Jurkat, Clone E6-1 (cell line): ENCODE data around the gene ZKSCAN8. TPM values are rescaled to one million over a fixed set of nuclear protein-coding genes. Genes with fewer than 3 reads are reported as not detected.
"Not testable (repeated sequence)": the region's sequence is repeated elsewhere in the genome, so short reads cannot be mapped to it uniquely, and the experiment has no call there.

ENCODE experiments used
- DNase-seq: peaks from one replicate; pipeline ENCODE4 v3.0.0-alpha.2; 2011; ENCODE audit warnings: low read depth, low spot score
- H3K4me3 ChIP-seq: 2 replicates; pipeline ENCODE4 v1.5.1; 2011; ENCODE audit warnings: mild to moderate bottlenecking, low read length, control low read depth, moderate library complexity
- polyA plus RNA-seq: library from polyadenylated mRNA; unstranded; fragments of >200 nt; gene quantifications from one replicate; pipeline ENCODE4 v1.2.1, GENCODE V29; 2012; ENCODE audit warnings: missing spikeins; ENCODE audit not compliant: insufficient read length, insufficient read depth

Gene ZKSCAN8
- 13.7 TPM for polyA plus RNA-seq

DNA sequence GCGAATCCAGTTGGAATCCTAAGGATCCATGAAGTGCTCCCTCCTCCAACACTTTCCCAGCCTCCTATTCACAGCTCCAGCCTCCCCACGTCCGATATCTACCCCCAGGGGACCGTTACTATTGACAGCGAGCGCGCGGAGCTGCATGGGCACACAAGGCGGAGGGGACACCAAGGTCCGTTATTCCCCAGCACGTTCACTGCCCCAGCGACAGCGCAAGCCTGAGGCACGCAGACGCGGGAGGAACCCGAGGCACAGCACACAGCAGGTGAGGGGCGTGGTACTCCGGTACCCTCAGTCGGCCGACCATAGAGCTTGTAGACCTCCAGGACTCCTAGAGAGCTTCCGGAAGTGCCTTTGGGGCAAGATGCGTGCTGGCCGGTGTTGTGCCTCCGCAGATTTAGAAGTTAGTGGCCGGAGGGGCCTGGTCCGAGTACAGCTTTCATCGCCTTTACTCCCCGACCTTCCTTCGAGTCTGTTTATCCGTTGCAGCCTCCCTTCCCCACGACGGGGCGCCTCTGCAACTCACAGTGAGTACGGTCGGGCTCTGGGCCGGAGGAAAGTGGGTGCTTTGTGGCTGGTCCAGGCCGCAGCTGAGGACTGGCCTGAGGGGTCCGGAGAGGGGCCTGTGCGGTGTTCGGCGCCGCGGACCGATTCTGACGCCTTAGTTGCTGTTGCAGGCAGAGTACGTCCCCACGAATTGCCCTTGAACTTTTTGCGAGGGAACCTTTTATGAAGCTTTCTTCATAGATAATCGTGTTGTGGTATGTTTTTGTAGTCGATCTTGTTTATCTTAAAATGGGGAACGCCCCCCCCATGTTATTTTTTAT, at the start of gene ZKSCAN8:
Gene ZKSCAN8 (plus strand): TSS at position 384 of the 830 bp plus-strand sequence. CDS start 6,525 bp downstream, outside the sequence.
- DNase-seq, result peak; percentile 75
- H3K4me3 ChIP-seq, result peak within 1 kb of the TSS; percentile 69

DNA sequence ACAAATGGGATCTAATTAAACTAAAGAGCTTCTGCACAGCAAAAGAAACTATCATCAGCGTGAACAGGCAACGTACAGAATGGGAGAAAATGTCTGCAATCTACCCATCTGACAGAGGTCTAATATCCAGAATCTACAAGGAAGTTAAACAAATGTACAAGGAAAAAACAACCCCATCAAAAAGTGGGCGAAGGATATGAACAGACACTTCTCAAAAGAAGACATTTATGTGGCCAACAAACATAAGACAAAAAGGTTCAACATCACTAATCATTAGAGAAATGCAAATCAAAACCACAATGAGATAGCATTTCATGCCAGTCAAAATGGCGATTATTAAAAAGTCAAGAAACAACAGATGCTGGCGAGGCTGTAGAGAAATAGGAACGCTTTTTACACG, 39.5 kb upstream of the ZKSCAN8 start:
- DNase-seq, H3K4me3 ChIP-seq: not testable (repeated sequence)

DNA sequence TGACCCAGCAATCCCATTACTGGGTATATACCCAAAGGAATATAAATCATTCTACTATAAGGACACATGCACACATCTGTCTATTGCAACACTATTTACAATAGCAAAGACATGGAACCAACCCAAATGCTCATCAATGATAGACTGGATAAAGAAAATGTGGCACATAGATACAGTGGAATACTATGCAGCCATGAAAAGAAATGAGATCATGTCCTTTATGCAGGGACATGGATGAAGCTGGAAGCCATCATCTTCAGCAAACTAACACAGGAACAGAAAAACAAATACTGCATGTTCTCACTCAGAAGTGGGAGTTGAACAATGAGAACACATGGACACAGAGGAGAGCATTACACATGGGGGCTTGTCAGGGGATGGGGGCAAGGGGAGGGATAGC, 39.0 kb upstream of the ZKSCAN8 start:
- H3K4me3 ChIP-seq, DNase-seq: not testable (repeated sequence)

DNA sequence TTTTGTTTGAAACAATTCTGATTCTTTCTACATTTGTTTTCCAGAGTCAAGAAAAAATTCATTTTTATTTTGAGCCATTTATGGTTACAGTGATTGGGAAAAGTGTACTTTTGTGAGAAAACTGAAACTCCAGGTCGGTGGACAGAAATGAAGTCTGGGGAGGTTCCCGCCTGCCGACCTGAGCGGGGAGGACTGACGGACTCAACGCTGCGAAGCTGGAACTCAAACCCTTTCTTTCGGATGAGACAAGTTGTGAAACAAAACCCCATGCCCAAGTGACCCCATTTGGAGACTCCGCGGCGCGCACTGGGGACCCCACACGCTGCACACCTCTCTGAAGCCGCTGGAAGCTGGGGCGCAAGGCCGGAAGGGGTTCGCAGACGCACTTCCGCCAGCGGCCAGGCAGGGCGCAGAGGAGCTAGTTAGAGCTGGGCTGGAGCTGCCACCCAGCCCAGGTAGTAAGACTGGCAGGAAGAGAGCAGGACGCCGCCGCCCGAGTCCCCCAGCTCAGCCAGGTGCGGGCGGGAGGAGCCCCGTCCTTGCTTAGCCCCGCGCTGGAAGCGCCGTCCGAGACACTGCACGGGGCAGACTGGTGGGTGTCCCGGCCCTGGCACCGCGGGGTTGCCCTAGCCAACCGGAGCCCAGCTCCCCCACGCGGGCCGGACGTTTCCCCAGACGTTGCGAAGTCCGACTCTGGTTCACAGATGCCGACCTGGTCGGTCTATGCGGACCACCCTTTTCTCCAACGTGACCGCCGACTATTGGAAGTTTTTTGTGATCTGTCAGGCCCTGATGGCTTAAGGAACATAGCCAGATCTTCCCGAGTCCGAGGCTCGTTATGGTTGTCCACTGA, 37.1 kb upstream of the ZKSCAN8 start:
- peak; percentile 62 for DNase-seq
- peak overlapping the region; percentile 61 for H3K4me3 ChIP-seq

DNA sequence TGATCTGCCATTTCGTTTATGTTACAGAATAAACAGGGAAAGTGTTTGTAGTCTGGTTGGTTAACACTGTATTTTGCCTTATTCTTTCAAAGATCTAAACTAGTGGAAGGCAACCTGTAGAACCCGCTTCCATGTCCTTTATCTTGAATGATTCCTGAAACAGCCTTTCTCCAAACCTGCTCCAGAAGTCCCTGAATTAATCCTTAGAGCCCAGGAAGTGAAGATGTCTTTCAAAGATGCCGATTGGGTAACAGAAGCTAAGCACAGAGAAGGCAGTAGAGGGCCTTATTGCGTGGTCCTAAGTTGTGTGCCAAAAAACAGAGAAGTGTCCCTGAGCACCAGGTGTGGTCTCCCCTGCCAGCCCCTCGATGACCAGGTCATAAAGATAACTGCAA, 36.4 kb upstream of the ZKSCAN8 start:
- DNase-seq, result no peak
- peak overlapping the region; percentile 61 for H3K4me3 ChIP-seq

DNA sequence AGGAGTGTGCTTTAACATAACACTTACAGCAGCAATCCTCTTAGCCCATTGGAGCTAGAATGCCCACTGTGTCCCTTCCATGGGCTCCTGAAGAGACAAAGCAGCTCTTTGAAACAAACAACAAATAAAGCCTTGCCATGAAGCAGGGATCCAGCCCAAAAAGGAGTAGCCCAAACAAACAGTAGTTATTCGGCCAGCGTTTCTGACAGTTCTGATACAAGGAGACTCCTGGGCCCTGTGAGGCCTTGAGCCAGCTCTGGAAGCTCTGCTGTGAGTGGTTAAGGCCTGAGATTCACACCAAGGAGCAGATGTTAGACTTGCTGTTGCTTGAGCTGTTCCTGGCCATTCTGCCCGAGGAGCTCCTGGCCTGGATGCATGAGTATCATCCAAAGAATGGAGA, 34.2 kb upstream of the ZKSCAN8 start:
- DNase-seq, result no peak
- no peak overlapping the region for H3K4me3 ChIP-seq

DNA sequence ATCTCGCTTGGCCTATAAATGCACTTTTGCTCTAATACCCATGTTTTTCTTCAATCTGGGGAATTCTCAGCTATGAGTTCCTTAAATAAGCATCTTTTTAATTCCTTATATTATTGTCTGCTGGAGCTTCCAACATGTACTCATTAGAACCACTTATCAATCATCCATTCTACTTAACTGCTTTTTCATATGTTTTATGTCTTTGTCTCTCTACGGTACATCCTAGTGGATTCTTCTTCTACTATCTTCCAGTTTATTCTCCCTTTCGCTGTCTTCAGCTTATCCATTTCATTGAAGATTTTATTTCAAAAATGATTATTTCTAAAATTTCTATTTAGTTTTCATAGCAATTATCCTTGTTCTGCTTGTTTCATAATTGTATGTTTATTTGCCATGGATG, 29.7 kb upstream of the ZKSCAN8 start:
- DNase-seq, result no peak
- no peak overlapping the region for H3K4me3 ChIP-seq

DNA sequence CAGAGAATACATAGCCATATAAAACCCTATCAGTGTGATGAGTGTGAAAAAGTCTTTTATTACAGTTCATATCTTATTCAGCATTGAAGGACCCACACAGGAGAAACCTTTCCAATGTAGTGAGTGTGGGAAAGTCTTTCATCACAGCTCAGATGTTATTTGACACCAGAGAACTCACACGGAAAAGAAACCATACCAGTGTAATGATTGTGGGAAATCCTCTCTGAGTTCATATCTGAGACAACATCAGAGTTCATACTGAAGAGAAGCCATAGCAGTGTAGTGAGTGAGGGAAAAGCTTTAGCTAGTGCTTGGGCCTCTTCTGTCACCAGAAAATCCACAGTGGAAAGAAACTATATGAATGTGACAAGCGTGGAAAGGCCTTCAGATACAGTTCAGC, 25.9 kb upstream of the ZKSCAN8 start:
- H3K4me3 ChIP-seq, result no peak overlapping the region
- DNase-seq, result no peak

DNA sequence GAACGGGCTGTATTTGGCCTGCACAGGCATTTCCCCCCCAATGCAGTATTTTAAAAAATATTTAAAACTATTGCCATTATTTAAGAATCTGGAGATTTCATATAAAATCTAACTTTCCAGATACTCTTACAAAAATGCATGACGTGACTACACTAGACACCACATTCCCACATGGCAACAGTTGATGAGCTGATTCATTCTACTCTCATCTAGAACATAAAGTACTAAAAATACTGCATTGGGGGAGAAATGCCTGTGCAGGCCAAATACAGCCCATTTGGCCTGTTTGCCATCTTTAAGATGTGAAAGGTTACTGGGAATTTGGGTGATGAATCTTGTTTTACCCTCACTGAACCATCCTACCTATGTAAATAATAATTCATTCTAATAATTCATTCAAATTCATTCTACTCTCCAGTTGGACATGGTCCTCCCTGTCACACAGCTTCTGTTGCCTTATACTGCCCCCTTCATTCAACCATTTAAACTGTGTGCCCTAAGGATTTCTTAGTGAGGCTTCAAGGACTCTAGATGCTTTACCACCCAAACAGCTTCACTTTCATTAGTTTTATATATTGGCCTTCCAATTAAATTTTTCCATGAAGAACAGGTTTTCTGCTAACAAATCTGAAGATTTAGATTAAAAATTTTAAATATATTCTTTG, 24.2 kb upstream of the ZKSCAN8 start:
- no peak overlapping the region for H3K4me3 ChIP-seq
- DNase-seq, result no peak

DNA sequence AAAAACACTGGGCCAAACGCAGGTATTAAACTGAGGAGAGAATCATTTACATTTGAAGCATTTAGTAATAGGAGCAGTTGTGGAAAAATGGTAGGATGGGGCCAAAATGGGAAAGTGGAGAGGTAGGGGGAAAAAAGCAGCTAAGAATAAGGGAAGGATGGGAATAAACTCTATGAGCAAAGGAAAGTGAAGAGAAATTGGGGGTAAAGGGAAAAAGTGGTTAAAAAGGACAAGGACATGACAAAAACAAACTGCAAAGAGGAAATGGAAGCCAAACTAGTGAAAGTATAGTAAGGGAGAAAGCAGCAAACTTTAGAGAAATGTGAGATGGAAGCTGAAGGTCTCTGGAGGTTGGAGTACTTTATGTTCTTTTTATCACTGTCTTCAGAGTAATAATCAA, 23.5 kb upstream of the ZKSCAN8 start:
- DNase-seq, result no peak
- no peak overlapping the region for H3K4me3 ChIP-seq

DNA sequence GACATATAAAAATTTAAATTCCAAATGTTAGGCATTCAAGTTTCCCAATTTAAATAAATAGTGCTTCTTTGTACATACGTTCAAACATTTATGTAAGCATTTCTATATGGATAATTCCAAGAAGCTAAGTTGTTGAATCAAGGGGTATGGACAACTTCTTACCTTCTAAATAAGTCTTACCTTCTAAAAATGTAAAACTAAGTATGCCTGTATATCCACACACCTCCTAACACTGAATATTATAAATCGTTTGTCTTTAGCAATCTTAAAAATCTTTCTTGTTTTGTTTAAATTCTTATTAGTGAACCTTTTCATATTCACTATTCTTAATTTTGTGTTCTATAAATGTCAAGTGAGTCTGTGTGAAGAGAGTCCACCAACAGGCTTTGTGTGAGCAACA, 19.8 kb upstream of the ZKSCAN8 start:
- no peak for DNase-seq

DNA sequence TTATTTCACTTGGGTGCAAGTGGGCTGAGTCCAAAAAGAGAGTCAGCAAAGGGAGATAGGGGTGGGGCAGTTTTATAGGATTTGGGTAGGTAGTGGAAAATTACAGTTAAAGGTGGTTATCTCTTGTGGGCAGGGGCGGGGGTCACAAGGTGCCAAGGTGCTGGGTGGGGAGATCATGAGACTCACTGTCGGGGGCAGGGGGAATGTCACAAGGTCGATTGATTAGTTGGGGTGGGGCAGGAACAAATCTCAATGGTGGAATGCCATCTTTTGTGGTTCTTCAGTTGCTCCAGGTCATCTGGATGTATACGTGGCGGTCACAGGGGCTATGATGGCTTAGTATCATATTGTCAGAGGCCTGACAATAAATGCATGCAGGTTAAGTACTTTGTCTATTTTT, 19.4 kb upstream of the ZKSCAN8 start:
- H3K4me3 ChIP-seq, DNase-seq: not testable (repeated sequence)

More for the DNA sequence above, 19.8 kb upstream of the ZKSCAN8 start:
- H3K4me3 ChIP-seq, result no peak overlapping the region

DNA sequence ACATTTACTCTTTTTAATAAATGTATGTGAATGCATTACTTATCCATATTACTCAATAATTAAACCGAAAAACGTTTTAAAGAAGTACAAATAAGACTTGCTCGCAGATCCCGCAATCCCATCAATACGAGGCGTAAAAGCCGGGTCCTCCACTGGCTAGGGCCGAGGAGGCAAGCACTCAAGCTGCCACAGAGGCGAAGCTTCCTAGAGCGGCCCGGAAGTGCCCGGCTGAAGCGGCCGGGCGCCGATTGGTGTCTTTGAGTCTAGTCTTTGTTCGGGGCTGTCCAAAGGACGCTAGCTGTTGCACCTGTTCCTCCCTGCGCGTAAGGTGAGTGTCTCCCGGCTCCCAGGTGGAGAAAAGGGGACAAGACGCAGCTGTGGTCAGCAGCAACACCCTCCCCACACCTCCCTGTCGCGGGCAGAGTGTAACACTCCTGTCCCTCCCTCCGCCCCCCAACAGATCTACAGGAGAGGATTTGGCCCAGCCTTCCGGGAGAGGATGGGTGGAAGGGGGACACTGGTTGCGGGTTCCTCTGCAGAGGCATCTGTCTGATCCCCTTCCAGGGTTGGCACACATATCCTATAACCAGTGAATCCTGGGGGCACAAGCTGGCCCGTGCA, 17.2 kb upstream of the ZKSCAN8 start, which contains the start of gene ZSCAN16:
Gene ZSCAN16 (plus strand): TSS at position 260 of the 621 bp plus-strand sequence. CDS start 835 bp downstream, outside the sequence.
- no peak for DNase-seq
- no peak within 1 kb of the TSS for H3K4me3 ChIP-seq

DNA sequence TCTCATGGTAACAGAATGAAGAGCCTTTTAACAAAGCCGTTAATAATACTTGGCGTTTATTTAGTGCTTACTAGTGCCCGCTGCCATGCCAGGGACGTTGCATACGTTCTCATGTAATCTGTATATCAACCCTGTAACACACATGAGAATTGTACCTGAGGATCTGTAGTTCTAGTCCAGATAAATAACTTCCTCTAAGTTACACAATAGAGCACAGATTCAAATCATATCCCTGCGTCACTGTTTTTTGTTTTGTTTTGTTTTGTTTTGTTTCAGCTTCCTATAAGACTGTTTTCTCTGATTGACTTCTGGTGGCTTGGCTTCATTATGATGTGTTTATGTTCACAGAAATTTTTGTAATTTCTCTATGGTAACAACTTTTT, 16.7 kb upstream of the ZKSCAN8 start:
- H3K4me3 ChIP-seq, result no peak overlapping the region

DNA sequence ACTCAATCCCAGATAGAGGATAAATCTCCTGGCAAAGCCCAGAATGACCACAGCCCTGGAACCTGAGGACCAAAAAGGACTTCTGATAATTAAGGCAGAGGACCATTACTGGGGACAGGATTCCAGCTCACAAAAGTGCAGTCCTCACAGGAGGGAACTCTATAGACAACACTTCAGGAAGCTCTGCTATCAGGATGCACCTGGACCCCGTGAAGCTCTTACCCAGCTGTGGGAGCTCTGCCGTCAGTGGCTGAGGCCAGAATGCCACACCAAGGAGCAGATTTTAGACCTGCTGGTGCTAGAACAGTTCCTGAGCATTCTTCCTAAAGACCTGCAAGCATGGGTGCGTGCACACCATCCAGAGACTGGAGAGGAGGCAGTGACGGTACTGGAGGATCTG, 16.3 kb upstream of the ZKSCAN8 start:
- H3K4me3 ChIP-seq, result no peak overlapping the region

More for the DNA sequence above, 16.7 kb upstream of the ZKSCAN8 start:
- DNase-seq, result no peak

DNA sequence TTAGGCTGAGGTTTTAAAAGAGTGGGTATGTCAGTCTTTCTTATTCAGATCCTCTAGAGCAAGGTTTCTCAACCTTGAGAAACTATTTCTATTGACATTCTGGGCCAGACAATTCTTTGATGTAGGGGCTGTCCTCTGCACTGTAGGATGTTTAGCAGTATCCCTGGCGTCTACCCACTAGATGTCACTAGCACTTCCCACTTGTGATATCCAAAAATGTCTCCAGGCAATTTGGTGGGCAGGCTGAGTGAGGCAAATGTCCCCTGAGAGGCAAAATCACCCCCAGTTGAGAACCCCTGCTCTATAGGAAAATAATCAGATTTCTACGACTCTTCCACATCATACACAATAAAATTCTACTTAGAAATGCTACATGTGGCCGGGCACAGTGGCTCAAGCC, 7.7 kb upstream of the ZKSCAN8 start:
- H3K4me3 ChIP-seq, result no peak overlapping the region
- DNase-seq, result no peak

More for the DNA sequence above, 16.3 kb upstream of the ZKSCAN8 start:
- DNase-seq, result no peak

DNA sequence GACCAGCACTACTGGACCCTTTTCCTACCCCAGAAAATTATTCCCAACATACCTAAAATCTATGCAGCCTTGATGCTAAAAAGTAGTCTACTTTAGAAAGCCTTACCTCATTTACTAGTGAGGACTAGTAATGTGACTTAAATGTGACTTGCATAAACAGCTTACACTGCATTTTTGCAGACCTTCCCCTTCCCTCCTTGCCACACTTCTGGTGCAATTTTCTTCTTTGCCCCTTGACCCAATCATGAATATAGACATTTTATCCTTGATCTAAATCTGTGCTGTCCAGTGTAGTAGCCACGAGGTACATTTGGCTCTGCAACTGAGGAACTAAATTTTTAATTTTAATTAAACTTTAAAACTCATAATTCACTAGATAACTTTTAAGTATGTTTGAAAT, 7.0 kb upstream of the ZKSCAN8 start:
- DNase-seq, result no peak
- no peak overlapping the region for H3K4me3 ChIP-seq

DNA sequence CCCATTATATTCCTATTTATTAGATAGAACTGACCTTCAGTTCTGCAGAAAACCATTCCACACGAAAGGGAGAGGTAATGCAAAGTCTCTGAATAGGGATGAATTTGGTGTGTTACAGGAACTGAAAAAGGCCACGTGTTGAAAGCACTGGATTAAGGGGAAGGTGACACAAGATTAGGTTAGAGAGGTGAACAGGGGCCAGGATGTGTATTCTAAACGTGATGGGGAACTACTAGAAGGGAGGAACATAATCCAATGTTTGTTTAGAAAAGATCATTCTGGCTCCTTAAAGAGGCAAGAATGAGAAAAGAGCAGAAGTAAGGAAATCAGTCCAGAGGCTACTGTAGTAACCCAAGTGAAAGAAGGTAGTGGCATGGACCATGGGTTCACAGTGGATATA, 6.3 kb upstream of the ZKSCAN8 start:
- DNase-seq, result no peak
- H3K4me3 ChIP-seq, result peak overlapping the region; percentile 91
